Subcutaneous adipose tissue (tissue), 4 donors: ENCODE results near the gene PGBD5. TPM values are rescaled to one million over a fixed set of nuclear protein-coding genes. Genes with fewer than 3 reads are reported as not detected.

Experiments
- total RNA-seq, 4 donors: library from RNA; depleted of rRNA; stranded (reverse); fragments of >200 nt; gene quantifications; one replicate each; pipeline ENCODE4 v1.1.0, GENCODE V29; 2016
- TF ChIP-seq, protein P1 (sequence below): fragments of 450-650 bp; IDR thresholded peaks from one replicate; pipeline ENCODE4 v1.5.1; 2016; ENCODE audit warnings: low read depth, mild to moderate bottlenecking, control low read depth, antibody characterized with exemption, moderate library complexity

PGBD5 gene
- total RNA-seq, 4 donors from 2014 or later = under 0.01 to 5.9 (median 0.27) TPM

DNA sequence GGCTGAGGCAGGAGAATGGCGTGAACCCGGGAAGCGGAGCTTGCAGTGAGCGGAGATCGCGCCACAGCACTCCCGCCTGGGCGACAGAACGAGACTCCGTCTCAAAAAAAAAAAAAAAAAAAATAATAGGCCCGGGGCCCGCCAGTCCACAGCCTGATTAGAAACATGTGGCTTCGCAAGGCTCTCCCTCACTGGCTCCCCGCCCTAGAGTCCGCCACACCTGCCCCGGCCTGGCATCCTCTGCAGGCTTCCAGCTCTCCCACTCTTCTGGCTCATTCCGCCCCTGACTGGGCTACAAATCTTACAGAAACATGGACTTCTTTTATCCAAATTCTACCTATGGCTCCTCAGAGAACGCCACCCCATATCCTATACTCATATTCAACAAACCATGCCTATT lies 32.4 kb downstream of the PGBD5 start:
- TF ChIP-seq, protein P1, sequence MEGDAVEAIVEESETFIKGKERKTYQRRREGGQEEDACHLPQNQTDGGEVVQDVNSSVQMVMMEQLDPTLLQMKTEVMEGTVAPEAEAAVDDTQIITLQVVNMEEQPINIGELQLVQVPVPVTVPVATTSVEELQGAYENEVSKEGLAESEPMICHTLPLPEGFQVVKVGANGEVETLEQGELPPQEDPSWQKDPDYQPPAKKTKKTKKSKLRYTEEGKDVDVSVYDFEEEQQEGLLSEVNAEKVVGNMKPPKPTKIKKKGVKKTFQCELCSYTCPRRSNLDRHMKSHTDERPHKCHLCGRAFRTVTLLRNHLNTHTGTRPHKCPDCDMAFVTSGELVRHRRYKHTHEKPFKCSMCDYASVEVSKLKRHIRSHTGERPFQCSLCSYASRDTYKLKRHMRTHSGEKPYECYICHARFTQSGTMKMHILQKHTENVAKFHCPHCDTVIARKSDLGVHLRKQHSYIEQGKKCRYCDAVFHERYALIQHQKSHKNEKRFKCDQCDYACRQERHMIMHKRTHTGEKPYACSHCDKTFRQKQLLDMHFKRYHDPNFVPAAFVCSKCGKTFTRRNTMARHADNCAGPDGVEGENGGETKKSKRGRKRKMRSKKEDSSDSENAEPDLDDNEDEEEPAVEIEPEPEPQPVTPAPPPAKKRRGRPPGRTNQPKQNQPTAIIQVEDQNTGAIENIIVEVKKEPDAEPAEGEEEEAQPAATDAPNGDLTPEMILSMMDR = no peak

DNA sequence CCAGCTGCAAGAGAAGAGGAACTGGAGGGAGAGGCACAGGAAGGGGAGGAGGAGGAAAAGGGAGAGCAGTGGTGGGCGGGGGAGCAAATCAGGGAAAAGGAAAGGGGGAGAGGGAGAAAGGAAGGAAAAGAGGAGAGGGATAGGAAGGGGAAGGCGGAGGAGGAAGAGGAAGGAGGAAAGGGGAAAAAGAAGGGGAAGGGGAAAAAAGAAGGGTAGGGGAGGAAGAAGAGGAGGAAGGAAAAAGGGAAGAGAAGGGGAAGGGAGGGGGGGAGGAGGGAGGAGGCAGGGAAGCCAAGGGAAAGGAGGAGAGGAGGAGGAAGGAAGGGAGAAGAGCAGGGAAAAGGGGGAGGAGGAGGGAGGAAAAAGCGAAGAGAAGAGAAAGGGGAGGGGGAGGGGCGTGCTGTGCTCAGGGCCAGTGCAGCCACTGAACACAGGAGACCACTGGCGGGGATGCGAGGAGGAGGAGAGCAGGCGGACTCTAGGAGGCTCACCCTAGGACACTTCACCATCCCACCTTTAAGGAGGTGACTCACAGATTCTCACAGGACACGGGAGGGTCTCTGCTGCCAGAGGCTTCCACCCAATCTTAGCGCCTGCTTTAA lies 33.1 kb downstream of the PGBD5 start:
- TF ChIP-seq, protein P1 = no peak

DNA sequence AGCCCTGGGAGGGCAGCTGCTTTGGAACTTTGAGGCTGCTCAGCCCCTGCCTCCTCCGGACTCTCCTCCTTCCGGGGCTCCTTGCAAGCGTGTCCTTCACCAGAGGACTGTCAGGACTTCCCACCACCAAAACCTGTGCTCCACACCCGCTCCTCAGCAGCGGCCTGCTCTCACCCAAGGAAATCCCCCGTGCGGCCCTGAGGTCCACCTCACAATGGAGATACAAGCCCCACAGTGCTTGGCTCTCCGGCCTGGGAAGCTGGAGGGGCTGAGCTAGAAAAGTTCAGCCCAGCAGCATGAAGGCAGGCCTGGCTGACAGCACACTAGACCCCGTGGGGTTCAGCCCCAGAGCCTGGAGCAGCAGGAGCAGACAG lies 33.6 kb downstream of the PGBD5 start:
- TF ChIP-seq, protein P1 = no peak

DNA sequence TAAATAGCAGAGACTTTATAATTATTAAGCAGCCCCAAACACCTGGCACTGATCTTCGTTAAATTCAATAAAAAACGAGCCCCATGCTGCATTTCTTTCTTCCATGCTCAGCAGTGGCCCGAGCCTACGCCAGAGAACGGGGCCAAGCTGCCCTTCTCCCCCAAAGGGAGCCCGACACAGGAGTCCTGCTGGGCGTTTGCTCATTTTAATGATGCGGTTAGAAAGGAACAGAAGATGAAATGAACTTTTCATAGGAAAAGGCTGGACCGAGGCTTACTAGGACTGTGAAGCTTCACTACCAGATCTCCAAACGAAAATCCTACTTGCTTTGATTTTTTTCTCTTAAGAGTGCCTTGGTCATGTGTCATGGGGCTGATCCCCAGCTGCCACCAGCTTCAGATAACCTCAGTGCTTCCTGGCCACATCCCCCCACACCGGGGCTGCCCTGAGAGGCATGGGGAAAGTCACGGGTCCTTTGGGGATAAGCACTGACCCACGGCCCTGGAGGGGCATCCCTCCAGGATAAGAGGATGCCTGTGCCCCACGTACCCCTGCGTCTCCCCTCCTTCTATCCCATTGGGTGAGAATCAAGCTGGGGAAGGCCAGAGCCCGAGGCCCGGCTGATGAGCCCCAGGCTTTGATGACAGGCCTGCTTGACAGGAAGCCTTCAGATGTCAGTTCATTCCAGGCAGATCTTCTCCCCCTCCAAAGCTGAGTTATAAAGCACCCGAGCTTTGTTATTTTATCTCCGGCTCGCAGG lies 34.2 kb downstream of the PGBD5 start:
- TF ChIP-seq, protein P1 = no peak

DNA sequence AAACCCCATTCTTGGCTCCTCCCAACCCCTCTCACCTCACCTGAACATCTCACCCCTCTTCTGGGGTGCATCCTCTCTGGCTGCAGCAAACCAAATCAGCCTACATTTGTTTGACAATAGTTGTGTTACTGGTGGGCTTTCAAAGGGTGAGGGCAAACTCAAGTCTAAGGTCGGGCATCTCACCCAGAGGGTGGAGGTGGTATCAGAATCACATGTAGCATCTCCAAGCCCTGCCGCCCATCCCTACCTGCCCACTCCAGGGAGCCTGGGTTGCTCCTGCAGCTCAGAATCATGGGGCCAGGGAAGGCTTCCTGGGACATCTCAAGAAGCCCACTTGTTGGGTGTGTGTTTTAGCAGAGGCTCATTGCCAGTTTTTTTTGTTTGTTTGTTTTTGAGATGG lies 35.8 kb downstream of the PGBD5 start:
- TF ChIP-seq, protein P1 = no peak

DNA sequence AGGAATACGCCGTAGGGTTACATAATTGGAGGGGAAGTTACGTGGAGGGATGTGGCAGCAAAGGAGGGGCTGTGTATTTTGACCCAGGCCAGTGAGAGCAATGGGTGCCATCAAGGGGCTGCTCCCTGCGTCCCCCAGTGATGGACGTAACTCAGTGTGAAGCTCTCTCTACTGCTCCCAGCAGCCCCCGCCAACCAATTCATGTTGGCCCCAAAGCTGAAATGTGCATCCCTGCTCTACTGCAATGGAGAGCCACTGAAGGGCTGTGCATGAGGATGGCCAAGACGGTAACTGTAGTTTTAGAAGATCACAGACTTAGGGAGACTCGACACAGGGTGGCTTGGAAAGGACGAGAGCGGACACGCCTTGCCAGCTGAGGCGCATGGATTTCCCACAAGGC lies 38.3 kb downstream of the PGBD5 start:
- TF ChIP-seq, protein P1 = no peak

DNA sequence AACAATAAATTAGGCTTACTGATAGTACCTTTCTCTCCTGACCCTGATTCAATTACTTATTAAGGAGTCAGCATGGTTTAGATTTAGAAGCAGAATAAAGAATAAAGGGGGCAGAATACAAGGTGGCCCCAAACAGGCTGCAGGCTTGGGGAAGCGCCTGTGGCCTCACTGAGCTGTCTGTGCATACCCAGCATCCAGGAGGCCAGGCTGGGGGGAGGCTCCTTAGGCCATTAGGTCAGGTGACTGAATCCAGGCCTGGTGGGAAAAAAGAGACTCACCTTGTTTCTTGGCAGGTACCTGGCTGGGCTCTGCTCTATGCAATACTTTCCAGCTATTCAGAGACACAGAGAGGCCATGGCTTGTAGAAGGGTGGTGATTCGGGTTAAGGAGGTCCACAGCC lies 38.8 kb downstream of the PGBD5 start:
- TF ChIP-seq, protein P1 = no peak
